Measurements from ENCODE around the gene PTDSS2. TPM values are rescaled to one million over a fixed set of nuclear protein-coding genes. Genes with fewer than 3 reads are reported as not detected.

Gene PTDSS2
- total RNA-seq, 1 experiment from 2014 or later: 37.6 TPM

GRCh38 chr11:459511-460220 lies 9.6 kb downstream of the PTDSS2 start:
- Histone ChIP-seq H3K4me1 (ENCODE audit: insufficient read depth, low read length, poor library complexity, severe bottlenecking) (no peaks in the 10 kb centered on the region), H3K36me3 (ENCODE audit: insufficient read depth, low read length, poor library complexity, severe bottlenecking) (no peaks in the 10 kb centered on the region), H3K27me3 (replicated peaks; ENCODE audit: insufficient read depth, low read depth, low read length, poor library complexity) (no peaks in the 10 kb centered on the region), H3K9me3 (ENCODE audit: low read depth, low read length, poor library complexity, severe bottlenecking) (no peaks in the 10 kb centered on the region), H3K4me3 (ENCODE audit: low read depth, low read length, poor library complexity, severe bottlenecking) (no peak overlapping the region), H3K27ac (ENCODE audit: low read depth, low read length, poor library complexity, severe bottlenecking) (no peak overlapping the region)
- intact Hi-C loops (cut with micrococcal nuclease; ENCODE audit: unreplicated experiment): no loop called here
- ChIA-PET CTCF (no interaction called here), POLR2A (ENCODE audit: low non-redundant PET) (no interaction called here)
- DNase-seq (ENCODE audit: low spot score): no peak
- no peak for TF ChIP-seq EZH2 (IDR thresholded peaks at IDR 0.05; ENCODE audit: borderline replicate concordance, low read depth, low read length, poor library complexity, severe bottlenecking)
- TF ChIP-seq, protein P1, sequence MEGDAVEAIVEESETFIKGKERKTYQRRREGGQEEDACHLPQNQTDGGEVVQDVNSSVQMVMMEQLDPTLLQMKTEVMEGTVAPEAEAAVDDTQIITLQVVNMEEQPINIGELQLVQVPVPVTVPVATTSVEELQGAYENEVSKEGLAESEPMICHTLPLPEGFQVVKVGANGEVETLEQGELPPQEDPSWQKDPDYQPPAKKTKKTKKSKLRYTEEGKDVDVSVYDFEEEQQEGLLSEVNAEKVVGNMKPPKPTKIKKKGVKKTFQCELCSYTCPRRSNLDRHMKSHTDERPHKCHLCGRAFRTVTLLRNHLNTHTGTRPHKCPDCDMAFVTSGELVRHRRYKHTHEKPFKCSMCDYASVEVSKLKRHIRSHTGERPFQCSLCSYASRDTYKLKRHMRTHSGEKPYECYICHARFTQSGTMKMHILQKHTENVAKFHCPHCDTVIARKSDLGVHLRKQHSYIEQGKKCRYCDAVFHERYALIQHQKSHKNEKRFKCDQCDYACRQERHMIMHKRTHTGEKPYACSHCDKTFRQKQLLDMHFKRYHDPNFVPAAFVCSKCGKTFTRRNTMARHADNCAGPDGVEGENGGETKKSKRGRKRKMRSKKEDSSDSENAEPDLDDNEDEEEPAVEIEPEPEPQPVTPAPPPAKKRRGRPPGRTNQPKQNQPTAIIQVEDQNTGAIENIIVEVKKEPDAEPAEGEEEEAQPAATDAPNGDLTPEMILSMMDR (conservative IDR thresholded peaks at IDR 0.05; ENCODE audit: low read depth, low read length): no peak
- BruUV-seq (replicated peaks): no TSS peak

- no TSS peak for BruUV-seq (replicated peaks)
- Histone ChIP-seq H3K36me3 (ENCODE audit: insufficient read depth, low read length, poor library complexity, severe bottlenecking) (no peaks in the 10 kb centered on the region), H3K27ac (ENCODE audit: low read depth, low read length, poor library complexity, severe bottlenecking) (no peak overlapping the region), H3K4me1 (ENCODE audit: insufficient read depth, low read length, poor library complexity, severe bottlenecking) (no peaks in the 10 kb centered on the region), H3K9me3 (ENCODE audit: low read depth, low read length, poor library complexity, severe bottlenecking) (no peaks in the 10 kb centered on the region), H3K27me3 (replicated peaks; ENCODE audit: insufficient read depth, low read depth, low read length, poor library complexity) (no peaks in the 10 kb centered on the region), H3K4me3 (ENCODE audit: low read depth, low read length, poor library complexity, severe bottlenecking) (no peak overlapping the region)
- POLR2A ChIA-PET (ENCODE audit: low non-redundant PET): no interaction called here
- intact Hi-C loops (cut with micrococcal nuclease; ENCODE audit: unreplicated experiment): no loop called here
- TF ChIP-seq, protein P1 (conservative IDR thresholded peaks at IDR 0.05; ENCODE audit: low read depth, low read length): no peak
- CTCF ChIA-PET: no interaction called here
- DNase-seq (ENCODE audit: low spot score): no peak
These were observed 10.5 kb downstream of the PTDSS2 start for GRCh38 chr11:460331-461199.

DNA sequence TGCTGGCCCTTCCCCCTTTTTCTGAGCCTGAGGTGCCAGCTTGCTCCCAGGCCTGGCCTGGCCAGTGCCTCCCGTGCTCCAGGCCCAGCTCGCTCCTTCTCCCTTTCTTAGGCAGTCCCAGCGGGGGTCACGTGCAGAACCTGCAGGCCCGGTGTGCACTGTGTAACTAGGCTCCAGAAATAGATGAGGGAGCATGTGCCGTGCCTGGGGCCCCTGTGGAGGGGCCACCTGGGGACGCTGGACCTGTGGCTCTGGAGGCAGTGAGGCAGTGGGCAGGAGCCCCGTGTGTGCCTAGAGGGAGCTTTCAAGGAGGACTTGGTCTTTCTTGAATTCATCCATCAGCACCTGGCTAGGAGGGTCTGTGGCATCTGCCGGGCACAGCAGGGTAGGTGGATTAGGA lies 11.5 kb downstream of the PTDSS2 start:
- intact Hi-C loops (cut with micrococcal nuclease; ENCODE audit: unreplicated experiment): no loop called here
- BruUV-seq (replicated peaks): no TSS peak
- POLR2A ChIA-PET (ENCODE audit: low non-redundant PET): no interaction called here

More for the DNA sequence above, 11.5 kb downstream of the PTDSS2 start:
- H3K4me1 ChIP-seq (ENCODE audit: insufficient read depth, low read length, poor library complexity, severe bottlenecking): no peaks in the 10 kb centered on the region
- no peak overlapping the region for H3K27ac ChIP-seq (ENCODE audit: low read depth, low read length, poor library complexity, severe bottlenecking)
- CTCF ChIA-PET: no interaction called here
- H3K9me3 ChIP-seq (ENCODE audit: low read depth, low read length, poor library complexity, severe bottlenecking): no peaks in the 10 kb centered on the region
- no peaks in the 10 kb centered on the region for H3K27me3 ChIP-seq (replicated peaks; ENCODE audit: insufficient read depth, low read depth, low read length, poor library complexity)
- DNase-seq (ENCODE audit: low spot score): no peak
- TF ChIP-seq EZH2 (IDR thresholded peaks at IDR 0.05; ENCODE audit: borderline replicate concordance, low read depth, low read length, poor library complexity, severe bottlenecking): no peak
- TF ChIP-seq, protein P1 (conservative IDR thresholded peaks at IDR 0.05; ENCODE audit: low read depth, low read length): no peak
- no peak overlapping the region for H3K4me3 ChIP-seq (ENCODE audit: low read depth, low read length, poor library complexity, severe bottlenecking)
- no peaks in the 10 kb centered on the region for H3K36me3 ChIP-seq (ENCODE audit: insufficient read depth, low read length, poor library complexity, severe bottlenecking)

Measured in A673 (cell line).